ENCODE results near the gene MAP3K14.
"Not testable (repeated sequence)": the region's sequence is repeated elsewhere in the genome, so short reads cannot be mapped to it uniquely, and the experiment has no call there.

Gene MAP3K14

GRCh38 chr17:45316434-45317110 lies at the start of gene MAP3K14:
MAP3K14 (minus strand) TSS chr17:45317020; CDS start chr17:45290745, 26,275 bp downstream.
- peak in 2 of 3 experiments; percentile 28 to 50 for DNase-seq (ENCODE audit: low read depth in 3 of 3)

DNA sequence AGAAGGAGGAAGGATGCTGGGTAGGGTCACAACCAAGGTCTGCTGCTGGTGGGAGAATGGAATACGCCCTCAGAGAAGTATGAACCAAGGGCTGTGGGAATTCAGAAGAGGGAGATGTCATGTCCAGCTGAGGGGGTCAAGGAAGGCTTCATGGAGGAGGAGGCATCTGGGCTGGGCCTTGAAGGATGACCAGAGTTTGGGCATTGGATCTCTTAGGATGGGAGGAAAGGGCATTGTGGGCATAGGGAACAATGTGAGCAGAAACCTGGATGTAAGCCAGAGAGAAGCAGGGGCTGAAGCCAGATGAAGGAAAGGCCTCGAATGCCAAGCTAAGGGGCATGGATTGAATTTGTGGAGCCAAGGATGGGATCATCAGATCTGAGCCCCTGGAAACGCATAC lies 49.2 kb upstream of the MAP3K14 start:
- no peak for DNase-seq (ENCODE audit: low read depth in 3 of 3)

GRCh38 chr17:45364531-45365390 lies 47.9 kb upstream of the MAP3K14 start:
- no peak for DNase-seq (ENCODE audit: low read depth in 3 of 3)

DNA sequence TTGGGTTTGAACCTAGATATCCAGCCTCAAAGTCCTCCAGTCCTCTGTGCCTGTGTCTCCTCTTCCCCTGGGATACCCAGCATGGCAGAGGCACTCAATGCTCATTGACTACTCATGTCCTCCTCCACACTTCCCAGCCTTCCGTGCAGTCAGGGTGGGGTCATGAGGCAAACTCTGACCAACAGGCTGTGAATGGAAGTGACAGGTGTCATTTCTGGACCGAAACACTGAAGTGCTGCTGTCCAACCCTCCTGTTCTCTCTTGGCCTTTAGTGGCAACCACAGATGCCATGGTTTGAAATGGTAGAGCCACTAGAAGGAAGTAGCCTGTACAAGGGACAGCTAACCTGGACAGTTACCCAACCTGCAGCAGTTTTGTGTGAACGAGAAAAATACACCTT lies 46.7 kb upstream of the MAP3K14 start:
- DNase-seq (ENCODE audit: low read depth in 3 of 3): no peak

- DNase-seq (ENCODE audit: low read depth in 3 of 3): no peak
Measured at GRCh38 chr17:45361976-45362375, 45.2 kb upstream of the MAP3K14 start.

DNA sequence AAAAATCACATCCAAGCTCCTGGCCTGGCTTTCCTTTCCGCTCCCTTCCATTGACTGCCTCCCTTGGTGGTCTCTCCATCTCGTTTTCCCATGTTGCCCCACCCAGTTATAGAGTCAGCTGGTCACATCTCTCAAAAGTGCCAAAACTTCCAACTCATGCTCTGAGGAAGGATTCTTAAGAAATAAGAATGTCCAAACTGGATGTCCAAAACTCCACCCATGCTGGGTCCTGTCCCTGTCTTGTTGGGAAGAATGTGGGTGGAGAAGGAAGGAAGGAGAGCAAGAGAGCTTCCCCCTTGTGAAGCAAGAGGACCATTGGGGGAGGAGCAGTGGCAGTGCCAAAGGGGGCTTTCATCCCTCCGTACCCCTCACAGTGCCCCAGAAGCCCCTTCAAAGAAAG lies 44.6 kb upstream of the MAP3K14 start:
- DNase-seq (ENCODE audit: low read depth in 3 of 3): no peak

- DNase-seq (ENCODE audit: low read depth in 3 of 3): no peak
Measured at GRCh38 chr17:45357364-45357997, 40.7 kb upstream of the MAP3K14 start.

- DNase-seq (ENCODE audit: low read depth in 3 of 3): no peak
Measured at GRCh38 chr17:45355087-45355486, 38.3 kb upstream of the MAP3K14 start.

DNA sequence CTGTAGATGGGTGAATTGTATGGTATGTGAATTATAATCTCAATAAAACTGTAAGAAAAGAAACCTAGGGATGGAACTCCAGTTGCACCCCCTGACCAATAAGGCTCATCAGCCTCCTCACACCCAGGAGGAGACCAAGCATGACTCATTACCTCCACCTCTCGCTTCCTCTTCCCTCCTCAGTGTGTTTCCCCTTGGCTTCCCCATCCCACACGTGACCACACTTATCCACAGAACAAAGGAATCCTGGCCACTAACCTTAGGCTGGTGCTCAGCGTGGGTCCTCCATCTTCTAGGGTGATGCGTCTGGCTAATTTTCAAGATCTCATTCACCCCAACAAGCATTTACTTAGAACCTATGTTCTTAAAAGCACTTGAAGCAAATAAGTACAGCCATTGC lies 36.2 kb upstream of the MAP3K14 start:
- peak in 2 of 3 experiments; percentile 6 to 10 for DNase-seq (ENCODE audit: low read depth in 3 of 3)

DNA sequence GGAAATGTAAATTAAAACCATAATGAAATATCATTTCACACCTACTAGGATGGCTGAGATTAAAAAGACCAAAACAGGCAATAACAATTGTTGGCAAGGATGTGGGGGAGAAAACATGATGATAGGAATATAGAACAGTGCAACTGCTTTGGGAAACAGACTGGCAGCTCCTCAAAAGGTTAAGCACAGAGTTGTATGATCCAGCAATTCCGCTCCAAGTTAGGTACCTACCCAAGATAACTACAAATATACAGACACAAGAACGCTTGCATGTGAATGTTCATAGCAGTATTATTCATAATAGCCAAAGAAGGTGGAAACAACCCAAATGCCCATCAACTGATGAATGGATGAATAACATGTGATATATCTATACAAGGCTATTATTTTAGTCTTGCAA lies 35.0 kb upstream of the MAP3K14 start:
- DNase-seq (ENCODE audit: low read depth in 3 of 3): no peak

GRCh38 chr17:45347444-45347843 lies 30.6 kb upstream of the MAP3K14 start:
- DNase-seq (ENCODE audit: low read depth in 3 of 3): no peak

GRCh38 chr17:45346216-45347015 lies 29.6 kb upstream of the MAP3K14 start:
- no peak for DNase-seq (ENCODE audit: low read depth in 3 of 3)

GRCh38 chr17:45345554-45346215 lies 28.9 kb upstream of the MAP3K14 start:
- DNase-seq (ENCODE audit: low read depth in 3 of 3): no peak

DNA sequence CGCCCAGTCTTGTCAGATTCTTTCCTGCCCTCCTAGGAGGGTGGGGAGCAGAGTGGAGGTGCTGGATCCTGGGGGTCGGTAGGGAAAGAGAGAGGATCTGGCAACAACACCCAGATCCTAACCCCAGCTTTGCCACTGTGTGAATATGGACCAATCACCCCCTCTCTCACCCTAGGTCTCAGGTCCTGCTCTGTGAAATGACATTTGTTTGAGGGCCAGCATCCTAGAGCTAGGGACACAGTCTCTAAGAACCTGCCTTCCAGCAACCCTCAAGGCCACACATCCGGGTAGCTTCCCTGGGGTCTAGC lies 28.4 kb upstream of the MAP3K14 start:
- no peak for DNase-seq (ENCODE audit: low read depth in 3 of 3)

DNA sequence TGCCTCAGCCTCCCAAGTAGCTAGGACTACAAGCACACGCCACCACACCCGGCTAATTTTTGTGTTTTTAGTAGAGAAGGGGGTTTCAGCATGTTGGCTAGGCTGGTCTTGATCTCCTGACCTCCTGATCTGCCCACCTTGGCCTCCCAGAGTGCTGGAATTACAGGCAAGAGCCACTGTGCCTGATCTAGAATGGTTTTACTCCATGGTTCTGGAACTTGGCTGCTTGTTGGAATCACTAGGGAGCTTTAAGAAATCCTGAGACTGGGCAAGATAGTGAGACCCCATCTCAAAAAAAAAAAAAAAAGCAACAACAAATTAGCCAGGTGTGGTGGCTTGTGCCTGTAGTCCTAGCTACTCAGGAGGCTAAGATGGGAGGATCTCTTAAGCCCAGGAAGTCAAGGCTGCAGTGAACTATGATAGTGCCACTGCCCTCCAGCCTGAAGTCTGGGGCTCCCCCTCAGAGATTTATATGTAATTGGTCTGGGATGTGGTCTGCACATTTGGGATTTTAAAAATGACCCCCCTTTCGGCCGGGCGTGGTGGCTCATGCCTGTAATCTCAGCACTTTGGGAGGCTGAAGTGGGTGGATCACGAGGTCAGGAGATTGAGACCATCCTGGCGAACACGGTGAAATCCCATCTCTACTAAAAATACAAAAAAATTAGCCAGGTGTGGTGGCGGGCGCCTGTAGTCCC lies 27.3 kb upstream of the MAP3K14 start:
- DNase-seq (ENCODE audit: low read depth in 3 of 3): not testable (repeated sequence)

DNA sequence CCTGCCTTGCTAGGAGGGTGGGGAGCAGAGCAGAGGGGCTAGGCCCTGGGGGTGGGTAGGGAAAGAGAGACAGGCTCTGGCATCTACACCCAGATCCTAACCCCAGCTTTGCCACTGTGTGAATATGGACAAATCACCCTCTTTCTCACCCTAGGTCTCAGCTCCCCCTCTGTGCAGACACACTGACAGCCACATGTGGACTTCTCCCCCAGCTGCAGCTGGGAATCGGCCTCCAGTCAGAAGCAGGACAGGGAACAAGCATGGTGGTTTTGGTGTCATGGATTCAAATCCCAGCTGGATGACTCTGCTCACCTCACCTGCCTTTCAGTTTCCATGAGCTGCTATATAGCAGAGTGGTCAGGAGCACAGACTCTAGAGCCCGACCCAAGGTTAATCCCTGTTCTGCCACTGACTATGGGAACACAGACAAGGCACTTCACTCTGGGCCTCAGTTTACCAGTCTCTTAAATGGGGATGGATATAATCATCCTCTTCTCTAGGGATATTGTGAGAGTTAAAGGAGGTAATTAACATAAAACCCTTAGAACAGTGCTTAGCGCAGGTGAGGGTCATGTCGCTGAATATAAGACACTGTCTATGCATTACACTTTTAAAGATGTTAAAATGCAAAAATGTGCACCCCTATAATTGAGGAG lies 26.2 kb upstream of the MAP3K14 start:
- DNase-seq (ENCODE audit: low read depth in 3 of 3): no peak

DNA sequence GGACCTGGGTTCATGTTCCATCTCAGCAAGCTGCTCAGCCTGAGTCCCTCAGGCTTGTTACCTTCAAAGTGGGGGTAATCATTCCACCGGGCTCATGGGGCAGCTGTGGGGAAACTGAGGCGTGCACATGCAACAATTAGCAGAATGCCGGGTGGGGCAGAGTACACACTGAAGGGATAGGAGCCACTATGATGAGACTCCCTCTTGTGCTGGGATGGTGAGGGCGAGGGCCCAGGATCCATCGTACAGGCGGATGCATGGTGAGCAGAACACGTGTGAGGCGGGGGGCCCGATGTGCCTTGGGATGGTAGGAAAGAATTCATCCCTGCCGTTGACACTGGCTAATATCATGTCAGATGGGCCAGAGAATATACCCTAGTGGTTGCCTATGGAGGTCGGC lies 25.5 kb upstream of the MAP3K14 start:
- DNase-seq (ENCODE audit: low read depth in 3 of 3): no peak

GRCh38 chr17:45341533-45342158 lies 24.8 kb upstream of the MAP3K14 start:
- no peak for DNase-seq (ENCODE audit: low read depth in 3 of 3)

DNA sequence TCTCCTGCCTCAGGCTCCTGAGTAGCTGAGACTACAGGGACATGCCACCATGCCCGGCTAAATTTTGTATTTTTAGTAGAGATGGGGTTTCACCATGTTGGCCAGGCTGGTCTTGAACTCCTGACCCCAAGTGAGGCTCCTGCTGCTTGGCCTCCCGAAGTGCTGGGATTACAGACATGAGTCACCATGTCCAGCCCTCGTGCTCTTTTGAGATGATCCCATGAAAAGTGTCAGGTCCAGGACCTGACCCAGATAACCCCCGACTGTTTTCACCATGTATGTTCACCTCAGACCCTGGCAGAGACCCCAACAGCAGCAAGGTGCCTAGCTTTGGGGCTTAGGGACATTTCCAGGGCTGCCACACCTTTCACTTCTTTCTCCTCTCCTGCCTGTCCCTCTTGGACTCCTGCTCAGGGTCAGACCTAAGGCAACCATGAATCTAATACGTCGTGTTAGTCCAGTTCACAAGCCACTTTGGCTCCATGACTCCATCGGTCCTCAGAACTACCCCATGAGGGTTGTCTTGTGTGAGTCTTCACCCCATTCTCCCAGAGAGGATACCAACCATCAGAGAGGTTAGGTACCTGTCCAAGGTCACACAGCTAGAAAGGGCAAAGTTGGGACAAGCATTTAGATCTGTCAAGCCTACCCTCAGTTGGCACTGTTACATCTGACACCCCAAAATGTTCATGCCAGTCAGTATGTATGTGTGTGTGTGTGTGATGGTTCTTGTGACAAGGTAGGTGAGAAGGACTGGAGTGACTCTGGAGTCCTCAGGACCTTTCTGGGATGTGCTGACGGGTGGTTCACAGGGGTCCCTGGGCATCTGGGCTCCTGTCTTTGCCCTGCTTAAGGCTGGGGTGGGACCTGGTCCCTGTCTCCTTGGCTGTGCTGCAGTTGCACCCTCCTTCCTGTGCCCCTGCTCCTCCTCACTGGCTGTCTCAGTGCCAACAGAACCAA lies 23.1 kb upstream of the MAP3K14 start:
- DNase-seq (ENCODE audit: low read depth in 3 of 3): no peak
